ENCODE measurements around the gene FDX2. TPM values are rescaled to one million over a fixed set of nuclear protein-coding genes. Genes with fewer than 3 reads are reported as not detected.

Gene FDX2
- total and polyA plus RNA-seq, 2 experiments from 2014 or later: 28.7 to 35.0 TPM

- H2AFZ ChIP-seq: peak within 1 kb of the TSS; percentile 94
- no peaks in the 10 kb centered on the region for H3K9me2 ChIP-seq (ENCODE audit: insufficient read depth)
- H3K36me3 ChIP-seq (ENCODE audit: insufficient read depth): no peaks in the 10 kb centered on the region
- Mint-ChIP-seq H3K9me3 (no peaks in the 10 kb centered on the region; the same call in 2 of the 3 replicates), H3K4me3 (peak within 1 kb of the TSS; percentile 65), H3K4me1 (peaks cover 4% of the 10 kb centered on the region; the same call in 2 of the 3 replicates), H3K27me3 (ENCODE audit: insufficient read depth, low read depth, poor library complexity) (peaks cover 45% of the 10 kb centered on the region), H3K36me3 (ENCODE audit: low read depth) (peaks cover 4% of the 10 kb centered on the region; the same call in 1 of the 3 replicates), H3K27ac (no peak within 1 kb of the TSS)
- H3K79me2 ChIP-seq (replicated peaks; ENCODE audit: insufficient read depth): no peaks in the 10 kb centered on the region
- peak within 1 kb of the TSS; percentile 77 for H3K4me2 ChIP-seq
- peaks cover 4% of the 10 kb centered on the region; the same call in 1 of the 2 replicates for H3K4me1 ChIP-seq (ENCODE audit: insufficient read depth)
- H3K27ac ChIP-seq (ENCODE audit: low read depth): no peak within 1 kb of the TSS
- DNase-seq (ENCODE audit: low spot score) (peak; percentile 88), ATAC-seq (peak; percentile 78)
- TF ChIP-seq STAT1 (IDR thresholded peaks at IDR 0.05; ENCODE audit: unreplicated experiment): no peak
- TF ChIP-seq POLR2AphosphoS5 (IDR thresholded peaks at IDR 0.05; ENCODE audit: low read depth): peak; percentile 49; the same call in 1 of the 2 replicates
- TF ChIP-seq EZH2 (IDR thresholded peaks at IDR 0.05; ENCODE audit: low read depth, unreplicated experiment): peak; percentile 46
- peak within 1 kb of the TSS; percentile 53 for H3K4me3 ChIP-seq
- peaks cover 45% of the 10 kb centered on the region for H3K27me3 ChIP-seq (ENCODE audit: insufficient read depth)
- no peaks in the 10 kb centered on the region for H4K20me1 ChIP-seq (replicated peaks; ENCODE audit: insufficient read depth)
- peaks cover 13% of the 10 kb centered on the region; the same call in 1 of the 2 replicates for H3F3A ChIP-seq (replicated peaks; ENCODE audit: low read depth)
These were observed 45.0 kb downstream of the FDX2 start, which contains the start of gene ICAM1 for GRCh38 chr19:10270616-10271394. Gene ICAM1 (plus strand): TSS chr19:10271120. CDS start chr19:10271160, 40 bp downstream.

DNA sequence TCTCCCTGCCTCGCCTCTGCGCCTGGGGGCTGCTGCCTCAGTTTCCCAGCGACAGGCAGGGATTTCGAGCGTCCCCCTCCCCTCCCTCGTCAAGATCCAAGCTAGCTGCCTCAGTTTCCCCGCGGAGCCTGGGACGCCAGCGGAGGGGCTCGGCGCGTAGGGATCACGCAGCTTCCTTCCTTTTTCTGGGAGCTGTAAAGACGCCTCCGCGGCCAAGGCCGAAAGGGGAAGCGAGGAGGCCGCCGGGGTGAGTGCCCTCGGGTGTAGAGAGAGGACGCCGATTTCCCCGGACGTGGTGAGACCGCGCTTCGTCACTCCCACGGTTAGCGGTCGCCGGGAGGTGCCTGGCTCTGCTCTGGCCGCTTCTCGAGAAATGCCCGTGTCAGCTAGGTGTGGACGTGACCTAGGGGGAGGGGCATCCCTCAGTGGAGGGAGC is 45.6 kb downstream of the FDX2 start:
- Mint-ChIP-seq H3K4me3 (peak overlapping the region; percentile 65), H3K27ac (no peak overlapping the region), H3K27me3 (ENCODE audit: insufficient read depth, low read depth, poor library complexity) (peaks cover 45% of the 10 kb centered on the region), H3K4me1 (peaks cover 4% of the 10 kb centered on the region; the same call in 2 of the 3 replicates), H3K36me3 (ENCODE audit: low read depth) (peaks cover under 1% of the 10 kb centered on the region; the same call in 1 of the 3 replicates), H3K9me3 (no peaks in the 10 kb centered on the region; the same call in 2 of the 3 replicates)
- H3K4me2 ChIP-seq: peak overlapping the region; percentile 77
- DNase-seq (ENCODE audit: low spot score): peak; percentile 47
- H3K79me2 ChIP-seq (replicated peaks; ENCODE audit: insufficient read depth): no peaks in the 10 kb centered on the region
- H2AFZ ChIP-seq: peak overlapping the region; percentile 94
- ATAC-seq: peak; percentile 13
- peaks cover 45% of the 10 kb centered on the region for H3K27me3 ChIP-seq (ENCODE audit: insufficient read depth)
- H3K4me1 ChIP-seq (ENCODE audit: insufficient read depth): peaks cover 4% of the 10 kb centered on the region; the same call in 1 of the 2 replicates
- no peaks in the 10 kb centered on the region for H3K36me3 ChIP-seq (ENCODE audit: insufficient read depth)
- no peak overlapping the region for H3K27ac ChIP-seq (ENCODE audit: low read depth)
- peak overlapping the region; percentile 53 for H3K4me3 ChIP-seq
- H3K9me2 ChIP-seq (ENCODE audit: insufficient read depth): no peaks in the 10 kb centered on the region
- peaks cover 13% of the 10 kb centered on the region; the same call in 1 of the 2 replicates for H3F3A ChIP-seq (replicated peaks; ENCODE audit: low read depth)
- no peaks in the 10 kb centered on the region for H4K20me1 ChIP-seq (replicated peaks; ENCODE audit: insufficient read depth)
- TF ChIP-seq NANOG (IDR thresholded peaks at IDR 0.05; ENCODE audit: borderline replicate concordance): no peak
- no peak for TF ChIP-seq ZNF114 (CRISPR knock-in tag; IDR thresholded peaks at IDR 0.05)

DNA sequence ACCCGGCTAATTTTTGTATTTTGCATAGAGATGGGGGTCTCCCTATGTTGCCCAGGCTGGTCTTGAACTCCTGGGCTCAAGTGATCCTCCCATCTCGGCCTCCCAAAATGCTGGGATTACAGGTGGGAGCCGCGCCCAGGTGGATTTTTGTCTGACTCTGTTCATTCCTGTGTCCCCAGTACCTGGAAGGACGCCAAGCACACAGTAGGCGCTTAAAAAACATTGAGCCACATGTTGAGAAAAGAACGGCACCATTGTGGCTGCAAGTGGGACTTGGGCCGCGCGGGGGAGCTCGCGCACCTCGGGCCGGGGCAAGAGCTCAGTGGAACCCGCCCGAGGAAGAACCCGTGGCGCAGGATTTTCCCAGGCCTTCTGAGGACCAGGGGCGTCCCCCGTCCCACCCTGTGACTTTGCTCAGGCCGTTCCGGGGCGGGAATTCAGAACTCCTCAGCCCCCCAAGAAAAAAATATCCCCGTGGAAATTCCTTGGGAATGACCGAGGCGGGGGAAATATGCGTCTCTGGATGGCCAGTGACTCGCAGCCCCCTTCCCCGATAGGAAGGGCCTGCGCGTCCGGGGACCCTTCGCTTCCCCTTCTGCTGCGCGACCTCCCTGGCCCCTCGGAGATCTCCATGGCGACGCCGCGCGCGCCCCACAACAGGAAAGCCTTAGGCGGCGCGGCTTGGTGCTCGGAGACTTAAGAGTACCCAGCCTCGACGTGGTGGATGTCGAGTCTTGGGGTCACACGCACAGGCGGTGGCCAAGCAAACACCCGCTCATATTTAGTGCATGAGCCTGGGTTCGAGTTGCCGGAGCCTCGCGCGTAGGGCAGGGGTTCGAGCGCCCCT is 46.3 kb downstream of the FDX2 start:
- H3K4me3 ChIP-seq: peak overlapping the region; percentile 53
- Mint-ChIP-seq H3K4me1 (peaks cover 4% of the 10 kb centered on the region; the same call in 2 of the 3 replicates), H3K36me3 (ENCODE audit: low read depth) (no peaks in the 10 kb centered on the region), H3K9me3 (no peaks in the 10 kb centered on the region; the same call in 2 of the 3 replicates), H3K27me3 (ENCODE audit: insufficient read depth, low read depth, poor library complexity) (peaks cover 43% of the 10 kb centered on the region), H3K4me3 (peak overlapping the region; percentile 65), H3K27ac (no peak overlapping the region)
- H3K27ac ChIP-seq (ENCODE audit: low read depth): no peak overlapping the region
- DNase-seq (ENCODE audit: low spot score) (peak; percentile 89), ATAC-seq (peak; percentile 69)
- H3K4me2 ChIP-seq: peak overlapping the region; percentile 77
- H3K4me1 ChIP-seq (ENCODE audit: insufficient read depth): peaks cover 4% of the 10 kb centered on the region; the same call in 1 of the 2 replicates
- no peaks in the 10 kb centered on the region for H3K79me2 ChIP-seq (replicated peaks; ENCODE audit: insufficient read depth)
- H3K27me3 ChIP-seq (ENCODE audit: insufficient read depth): peaks cover 45% of the 10 kb centered on the region
- H3F3A ChIP-seq (replicated peaks; ENCODE audit: low read depth): peaks cover 13% of the 10 kb centered on the region; the same call in 1 of the 2 replicates
- no peaks in the 10 kb centered on the region for H3K36me3 ChIP-seq (ENCODE audit: insufficient read depth)
- no peaks in the 10 kb centered on the region for H4K20me1 ChIP-seq (replicated peaks; ENCODE audit: insufficient read depth)
- H3K9me2 ChIP-seq (ENCODE audit: insufficient read depth): no peaks in the 10 kb centered on the region
- H2AFZ ChIP-seq: peak overlapping the region; percentile 93
- TF ChIP-seq EZH2 (IDR thresholded peaks at IDR 0.05; ENCODE audit: low read depth, unreplicated experiment) (peak; percentile 21), NANOG (IDR thresholded peaks at IDR 0.05; ENCODE audit: borderline replicate concordance) (no peak), ZNF331 (CRISPR knock-in tag; IDR thresholded peaks at IDR 0.05; ENCODE audit: low read depth) (no peak), CTCF (conservative IDR thresholded peaks at IDR 0.05; ENCODE audit: low read depth in 2 of 2) (peak; percentile 83 to 97), ETS1 (IDR thresholded peaks at IDR 0.05) (no peak)
